Tibial nerve (tissue), 4 donors: ENCODE results near the gene FAU. TPM values are rescaled to one million over a fixed set of nuclear protein-coding genes. Genes with fewer than 3 reads are reported as not detected.

Experiments used
- DNase-seq, 2 donors: peaks; one replicate each; pipeline ENCODE4 v3.0.0-alpha.2; 2019; ENCODE audit warnings: low spot score in 2 of 2
- H3K27ac ChIP-seq, 4 donors: fragments of 200-600 bp; sonication (generic) in 3 of 4; one replicate each; pipeline ENCODE4 v1.5.1; 2017 to 2019; ENCODE audit warnings: mild to moderate bottlenecking in 1 of 4
- H3K27me3 ChIP-seq, 2 donors: fragments of 200-600 bp; sonication (generic) in 1 of 2; one replicate each; pipeline versions ENCODE4 v1.5.1 to v1.6.0; 2017 to 2019
- H3K36me3 ChIP-seq, 3 donors: fragments of 200-600 bp; sonication (generic); one replicate each; pipeline ENCODE4 v1.5.1; 2018 to 2019
- H3K4me1 ChIP-seq, 4 donors: fragments of 200-600 bp; sonication (generic) in 3 of 4; one replicate each; pipeline ENCODE4 v1.5.1; 2017 to 2019
- H3K4me3 ChIP-seq, 4 donors: fragments of 200-600 bp; sonication (generic) in 3 of 4; one replicate each; pipeline ENCODE4 v1.5.1; 2017 to 2019; ENCODE audit warnings: mild to moderate bottlenecking in 1 of 4, moderate library complexity in 1 of 4
- H3K9me3 ChIP-seq, 4 donors: fragments of 200-600 bp; sonication (generic) in 3 of 4; one replicate each; pipeline ENCODE4 v1.5.1; 2017 to 2019
- CTCF ChIP-seq, 5 experiments: fragments of 200-600 bp in 3 of 5; fragments of 450-650 bp in 2 of 5; sonication (generic) in 3 of 5; IDR thresholded peaks; one replicate each; pipeline ENCODE4 v1.5.1; 2016 to 2019; ENCODE audit warnings: antibody characterized with exemption in 5 of 5, mild to moderate bottlenecking in 3 of 5, moderate library complexity in 2 of 5
- EP300 ChIP-seq, 2 donors: sonication (generic); formaldehyde crosslinking; IDR thresholded peaks; one replicate each; pipeline ENCODE4 v1.6.1; 2017; ENCODE audit warnings: antibody characterized with exemption in 2 of 2, mild to moderate bottlenecking in 1 of 2
- POLR2A ChIP-seq, 2 donors: fragments of 450-650 bp; IDR thresholded peaks; one replicate each; pipeline ENCODE4 v1.6.1; 2017; ENCODE audit warnings: antibody characterized with exemption in 2 of 2, mild to moderate bottlenecking in 2 of 2, moderate library complexity in 2 of 2
- WGBS, 2 donors: methylation state at CpG; one replicate each; pipeline ENCODE4 v1.1.5; 2018; 5-methylcytosine and 5-hydroxymethylcytosine counted together
- total RNA-seq, 4 donors: library from RNA; depleted of rRNA; stranded (reverse); fragments of >200 nt; gene quantifications; one replicate each; pipeline ENCODE4 v1.1.0, GENCODE V29; 2016

FAU gene
- total RNA-seq, 4 donors from 2014 or later, result 1,078 to 1,548 (median 1,229) TPM

GRCh38 chr11:65100674-65101350, 21.1 kb downstream of the FAU start:
- no peak for TF ChIP-seq CTCF (IDR thresholded peaks at IDR 0.05)
- TF ChIP-seq POLR2A (IDR thresholded peaks at IDR 0.05), result no peak
- TF ChIP-seq EP300 (IDR thresholded peaks at IDR 0.05), result no peak
- Histone ChIP-seq H3K4me3 (no peak overlapping the region), H3K27me3 (no peaks in the 10 kb centered on the region), H3K9me3 (no peaks in the 10 kb centered on the region), H3K4me1 (peaks cover 0 to 41% (median 10%) of the 10 kb centered on the region in 4 donors), H3K27ac (no peak overlapping the region), H3K36me3 (peaks cover 0 to 27% (median 0%) of the 10 kb centered on the region in 3 donors)
- DNase-seq, result no peak
- WGBS, 2 donors, result 87 to 88% methylated on average over 6 of the region's 6 CpGs

- Histone ChIP-seq H3K4me3 (peak overlapping the region; percentile 90 to 94 (median 92)), H3K27me3 (no peaks in the 10 kb centered on the region), H3K4me1 (peaks cover 0 to 35% (median 12%) of the 10 kb centered on the region in 4 donors), H3K9me3 (no peaks in the 10 kb centered on the region), H3K27ac (peak overlapping the region in 3 of 4 donors; percentile 92 to 95 (median 93)), H3K36me3 (peaks cover 0 to 11% (median 0%) of the 10 kb centered on the region in 3 donors)
- 33 to 42% methylated on average over 8 of the region's 8 CpGs for WGBS, 2 donors
- TF ChIP-seq CTCF (IDR thresholded peaks at IDR 0.05) (no peak), EP300 (IDR thresholded peaks at IDR 0.05) (no peak), POLR2A (IDR thresholded peaks at IDR 0.05) (no peak)
- DNase-seq, result no peak
Observed at GRCh38 chr11:65096926-65097325, 25.0 kb downstream of the FAU start.

GRCh38 chr11:65095974-65096806, 25.7 kb downstream of the FAU start, which contains the start of gene VPS51:
VPS51 (plus strand) TSS chr11:65096214; CDS start chr11:65096251, 37 bp downstream.
- 0 to 1% methylated on average over 28 to 51 of the region's 52 CpGs for WGBS, 2 donors
- H3K27ac ChIP-seq, result peak within 1 kb of the TSS; percentile 77 to 95 (median 92)
- DNase-seq, result peak; percentile 76 to 83

GRCh38 chr11:65095427-65095826, 26.5 kb downstream of the FAU start:
- Histone ChIP-seq H3K36me3 (peaks cover 0 to 11% (median 0%) of the 10 kb centered on the region in 3 donors), H3K9me3 (no peaks in the 10 kb centered on the region), H3K27me3 (no peaks in the 10 kb centered on the region), H3K4me1 (peaks cover 0 to 33% (median 12%) of the 10 kb centered on the region in 4 donors), H3K27ac (peak overlapping the region in 2 of 4 donors; percentile 92 to 93), H3K4me3 (peak overlapping the region; percentile 90 to 94 (median 92))
- DNase-seq, result no peak
- 78 to 80% methylated on average over 22 of the region's 22 CpGs for WGBS, 2 donors
- TF ChIP-seq EP300 (IDR thresholded peaks at IDR 0.05) (no peak), CTCF (IDR thresholded peaks at IDR 0.05) (no peak), POLR2A (IDR thresholded peaks at IDR 0.05) (no peak)

More at GRCh38 chr11:65095974-65096806, 25.7 kb downstream of the FAU start, which contains the start of gene VPS51:
- peak in 1 of 2 donors; percentile 45 for TF ChIP-seq POLR2A (IDR thresholded peaks at IDR 0.05)
- TF ChIP-seq CTCF (IDR thresholded peaks at IDR 0.05), result peak in 2 of 5 experiments; percentile 45 to 66
- peak; percentile 84 to 97 for TF ChIP-seq EP300 (IDR thresholded peaks at IDR 0.05)
- Histone ChIP-seq H3K36me3 (peaks cover 0 to 11% (median 0%) of the 10 kb centered on the region in 3 donors), H3K27me3 (no peaks in the 10 kb centered on the region), H3K4me3 (peak within 1 kb of the TSS; percentile 90 to 94 (median 92)), H3K9me3 (no peaks in the 10 kb centered on the region), H3K4me1 (peaks cover 0 to 33% (median 12%) of the 10 kb centered on the region in 4 donors)
